ENCODE data around the gene KCNK13. TPM values are rescaled to one million over a fixed set of nuclear protein-coding genes. Genes with fewer than 3 reads are reported as not detected.
"Not testable (repeated sequence)": the region's sequence is repeated elsewhere in the genome, so short reads cannot be mapped to it uniquely, and the experiment has no call there.

Gene KCNK13
- total and polyA plus RNA-seq, 8 donors, result 0.08 to 0.97 (median 0.13) TPM; not detected in 2

DNA sequence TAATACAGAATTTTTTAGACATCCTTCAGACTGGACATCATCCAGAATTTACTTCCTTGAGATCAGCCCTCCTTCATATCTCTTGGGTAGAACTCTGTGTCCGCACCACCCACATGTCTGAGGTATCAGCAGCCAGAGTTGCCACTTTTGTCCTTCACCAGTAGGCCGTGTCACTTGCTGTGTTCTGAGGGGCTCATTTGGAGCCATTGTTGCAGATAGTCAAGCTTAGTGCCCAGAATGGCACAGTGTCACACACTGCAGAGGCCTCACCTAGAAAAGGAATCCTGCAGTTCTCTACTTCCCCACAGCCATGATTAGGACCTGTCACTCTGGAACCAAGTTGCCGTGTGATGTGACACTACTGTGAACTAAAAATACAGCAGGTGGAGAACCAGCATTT lies 36.9 kb upstream of the KCNK13 start:
- Histone ChIP-seq H3K36me3 (peaks cover 0 to 8% (median 0%) of the 10 kb centered on the region in 3 donors), H3K27ac (no peak overlapping the region), H3K9me3 (no peaks in the 10 kb centered on the region), H3K27me3 (no peaks in the 10 kb centered on the region), H3K4me3 (no peak overlapping the region), H3K4me1 (no peaks in the 10 kb centered on the region)
- TF ChIP-seq, protein P1, sequence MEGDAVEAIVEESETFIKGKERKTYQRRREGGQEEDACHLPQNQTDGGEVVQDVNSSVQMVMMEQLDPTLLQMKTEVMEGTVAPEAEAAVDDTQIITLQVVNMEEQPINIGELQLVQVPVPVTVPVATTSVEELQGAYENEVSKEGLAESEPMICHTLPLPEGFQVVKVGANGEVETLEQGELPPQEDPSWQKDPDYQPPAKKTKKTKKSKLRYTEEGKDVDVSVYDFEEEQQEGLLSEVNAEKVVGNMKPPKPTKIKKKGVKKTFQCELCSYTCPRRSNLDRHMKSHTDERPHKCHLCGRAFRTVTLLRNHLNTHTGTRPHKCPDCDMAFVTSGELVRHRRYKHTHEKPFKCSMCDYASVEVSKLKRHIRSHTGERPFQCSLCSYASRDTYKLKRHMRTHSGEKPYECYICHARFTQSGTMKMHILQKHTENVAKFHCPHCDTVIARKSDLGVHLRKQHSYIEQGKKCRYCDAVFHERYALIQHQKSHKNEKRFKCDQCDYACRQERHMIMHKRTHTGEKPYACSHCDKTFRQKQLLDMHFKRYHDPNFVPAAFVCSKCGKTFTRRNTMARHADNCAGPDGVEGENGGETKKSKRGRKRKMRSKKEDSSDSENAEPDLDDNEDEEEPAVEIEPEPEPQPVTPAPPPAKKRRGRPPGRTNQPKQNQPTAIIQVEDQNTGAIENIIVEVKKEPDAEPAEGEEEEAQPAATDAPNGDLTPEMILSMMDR (IDR thresholded peaks at IDR 0.05), result no peak
- WGBS, 2 donors, result 88 to 90% methylated on average over 3 of the region's 3 CpGs
- no peak for FAIRE-seq
- ATAC-seq, result no peak
- no peak for DNase-seq
- intact Hi-C loops (cut with DNase I), result no loop called here

DNA sequence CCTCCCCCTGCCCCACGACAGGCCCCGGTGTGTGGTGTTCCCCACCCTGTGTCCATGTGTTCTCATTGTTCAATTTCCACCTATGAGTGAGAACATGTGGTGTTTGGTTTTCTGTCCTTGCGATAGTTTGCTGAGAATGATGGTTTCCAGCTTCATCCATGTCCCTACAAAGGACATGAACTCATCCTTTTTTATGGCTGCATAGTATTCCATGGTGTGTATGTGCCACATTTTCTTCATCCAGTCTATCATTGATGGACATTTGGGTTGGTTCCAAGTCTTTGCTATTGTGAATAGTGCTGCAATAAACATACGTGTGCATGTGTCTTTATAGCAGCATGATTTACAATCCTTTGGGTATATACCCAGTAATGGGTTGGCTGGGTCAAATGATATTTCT lies 35.2 kb upstream of the KCNK13 start:
- H3K4me1 ChIP-seq; H3K27me3 ChIP-seq; H3K4me3 ChIP-seq; ATAC-seq; H3K27ac ChIP-seq; DNase-seq; H3K36me3 ChIP-seq; FAIRE-seq; intact Hi-C loops (cut with DNase I); H3K9me3 ChIP-seq: not testable (repeated sequence)
- 93 to 98% methylated on average over 4 of the region's 4 CpGs for WGBS, 2 donors

DNA sequence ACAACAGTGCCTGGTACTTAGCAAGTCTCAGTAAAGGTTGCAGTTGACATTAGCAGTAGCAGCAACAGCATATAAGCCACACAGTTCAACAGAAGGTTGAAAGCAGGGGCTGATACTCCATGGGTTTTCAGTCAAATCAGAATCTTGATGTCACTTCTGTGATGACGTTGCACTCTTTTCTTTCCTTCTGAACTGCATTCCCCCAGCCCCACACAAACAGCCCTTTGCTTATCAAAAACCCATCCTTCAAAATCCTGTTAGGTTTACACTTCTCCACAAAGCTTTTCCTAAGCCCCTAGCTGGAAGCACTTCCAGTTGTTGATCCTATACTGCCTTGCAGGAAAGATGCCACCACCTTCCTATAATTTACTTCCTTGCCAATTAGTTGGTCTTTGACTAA lies 34.0 kb upstream of the KCNK13 start:
- no peak overlapping the region for H3K27ac ChIP-seq
- no peaks in the 10 kb centered on the region for H3K4me1 ChIP-seq
- TF ChIP-seq, protein P1 (IDR thresholded peaks at IDR 0.05), result no peak
- intact Hi-C loops (cut with DNase I), result no loop called here
- ATAC-seq, result no peak
- peaks cover 0 to under 1% (median 0%) of the 10 kb centered on the region in 3 donors for H3K36me3 ChIP-seq
- no peak for DNase-seq
- 77 to 78% methylated on average over 1 of the region's 1 CpG for WGBS, 2 donors
- no peaks in the 10 kb centered on the region for H3K27me3 ChIP-seq
- no peaks in the 10 kb centered on the region for H3K9me3 ChIP-seq
- FAIRE-seq, result no peak
- no peak overlapping the region for H3K4me3 ChIP-seq

DNA sequence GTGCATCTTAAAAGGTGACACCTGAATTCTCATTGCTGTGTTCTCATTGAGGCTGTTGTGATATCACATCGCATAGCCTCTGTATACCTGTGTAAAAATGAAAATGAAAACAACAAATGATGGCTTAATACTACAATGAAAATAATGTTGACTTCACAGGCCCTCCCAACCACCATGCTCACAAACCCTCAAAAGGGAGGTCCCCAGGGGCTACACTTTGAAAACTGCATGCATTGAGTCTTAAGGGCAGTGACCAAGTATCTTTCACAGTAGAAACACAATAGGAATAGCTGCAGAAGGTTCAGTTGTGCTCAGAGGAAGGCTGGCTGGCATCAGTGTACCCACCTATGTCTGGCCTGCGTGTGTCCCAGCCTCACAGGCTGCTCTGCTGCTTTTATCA lies 27.6 kb upstream of the KCNK13 start:
- Histone ChIP-seq H3K4me3 (no peak overlapping the region), H3K36me3 (peaks cover 0 to 13% (median 4%) of the 10 kb centered on the region in 3 donors)
- intact Hi-C loops (cut with DNase I), result no loop called here

DNA sequence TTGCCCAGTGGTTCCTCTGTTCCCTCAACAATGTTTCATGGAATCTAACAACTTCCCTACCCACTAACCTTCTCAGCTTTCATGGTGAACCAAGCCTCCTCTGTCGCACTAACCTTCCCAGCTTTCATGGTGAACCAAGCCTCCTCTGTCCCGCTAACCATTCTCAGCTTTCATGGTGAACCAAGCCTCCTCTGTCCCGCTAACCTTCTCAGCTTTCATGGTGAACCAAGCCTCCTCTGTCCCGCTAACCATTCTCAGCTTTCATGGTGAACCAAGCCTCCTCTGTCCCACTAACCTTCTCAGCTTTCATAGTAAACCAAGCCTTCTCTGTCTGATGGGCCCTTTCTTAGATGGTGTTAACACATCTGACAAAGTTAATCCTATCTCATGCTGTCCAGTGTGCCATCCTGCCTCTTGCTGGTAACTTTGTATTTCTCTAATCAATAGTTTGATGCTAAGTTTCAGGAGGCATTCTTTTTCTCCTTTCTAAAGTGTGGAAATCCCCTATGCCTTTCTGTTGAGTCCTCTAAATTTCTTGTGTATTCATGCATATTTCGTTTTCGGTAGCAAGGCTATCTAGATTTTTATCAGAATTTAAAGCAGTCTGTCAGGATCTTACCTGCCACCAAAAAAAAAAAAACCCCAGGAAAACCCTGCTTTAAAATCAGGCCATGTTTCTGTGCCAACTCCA lies 26.8 kb upstream of the KCNK13 start:
- FAIRE-seq (no peak), DNase-seq (no peak), ATAC-seq (no peak)
- Histone ChIP-seq H3K27me3 (no peaks in the 10 kb centered on the region), H3K9me3 (no peaks in the 10 kb centered on the region), H3K36me3 (peaks cover 0 to 13% (median 4%) of the 10 kb centered on the region in 3 donors), H3K4me1 (no peaks in the 10 kb centered on the region), H3K27ac (no peak overlapping the region), H3K4me3 (no peak overlapping the region)
- intact Hi-C loops (cut with DNase I), result no loop called here
- 90 to 92% methylated on average over 6 of the region's 6 CpGs for WGBS, 2 donors
- TF ChIP-seq, protein P1 (IDR thresholded peaks at IDR 0.05), result no peak

More for the DNA sequence above, 27.6 kb upstream of the KCNK13 start:
- ATAC-seq (no peak), FAIRE-seq (no peak), DNase-seq (no peak)
- 99% methylated on average over 2 of the region's 2 CpGs for WGBS, 2 donors
- Histone ChIP-seq H3K27me3 (no peaks in the 10 kb centered on the region), H3K4me1 (no peaks in the 10 kb centered on the region), H3K27ac (no peak overlapping the region), H3K9me3 (no peaks in the 10 kb centered on the region)
- TF ChIP-seq, protein P1 (IDR thresholded peaks at IDR 0.05), result no peak

All from pancreas (tissue), 10 donors.